SH-SY5Y (cell line): ENCODE data around the gene YKT6.

Experiments
- GATA2 ChIP-seq: IDR thresholded peaks from 2 replicates; pipeline ENCODE4 v1.6.1; 2011; ENCODE audit warnings: mild to moderate bottlenecking, low read depth, low read length
- GATA3 ChIP-seq: IDR thresholded peaks from 2 replicates; pipeline ENCODE4 v1.6.1; 2011; ENCODE audit warnings: low read depth, mild to moderate bottlenecking, low read length, moderate library complexity

Gene YKT6

GRCh38 chr7:44195889-44196288 lies 4.9 kb upstream of the YKT6 start:
- no peak for TF ChIP-seq GATA2
- no peak for TF ChIP-seq GATA3

DNA sequence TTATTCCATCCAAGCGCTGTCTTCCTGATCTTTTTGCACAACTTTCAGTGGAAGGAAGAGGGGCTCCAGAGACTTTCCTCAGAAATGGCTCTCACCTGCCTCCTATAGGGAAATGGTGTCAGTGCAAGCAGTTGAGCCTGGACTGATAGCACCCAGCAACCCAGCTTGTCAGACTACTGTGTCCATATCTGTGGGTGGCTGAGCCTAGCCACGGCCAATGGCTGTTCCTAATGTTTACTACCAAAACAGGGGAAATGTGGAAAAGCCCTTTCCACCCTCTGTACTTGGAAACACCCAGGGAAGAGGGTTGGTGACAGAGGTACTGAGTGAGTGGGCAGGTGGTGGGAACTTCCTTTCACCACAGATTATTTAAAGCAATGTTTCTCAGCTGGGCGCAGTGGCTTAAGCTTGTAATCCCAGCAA lies 4.3 kb upstream of the YKT6 start:
- TF ChIP-seq GATA2 (no peak), GATA3 (no peak)

- TF ChIP-seq GATA3 (no peak), GATA2 (no peak)
Observed at GRCh38 chr7:44197474-44197873, 3.3 kb upstream of the YKT6 start.

- TF ChIP-seq GATA2 (no peak), GATA3 (no peak)
Observed at GRCh38 chr7:44201813-44202212, 1.0 kb downstream of the YKT6 start.

DNA sequence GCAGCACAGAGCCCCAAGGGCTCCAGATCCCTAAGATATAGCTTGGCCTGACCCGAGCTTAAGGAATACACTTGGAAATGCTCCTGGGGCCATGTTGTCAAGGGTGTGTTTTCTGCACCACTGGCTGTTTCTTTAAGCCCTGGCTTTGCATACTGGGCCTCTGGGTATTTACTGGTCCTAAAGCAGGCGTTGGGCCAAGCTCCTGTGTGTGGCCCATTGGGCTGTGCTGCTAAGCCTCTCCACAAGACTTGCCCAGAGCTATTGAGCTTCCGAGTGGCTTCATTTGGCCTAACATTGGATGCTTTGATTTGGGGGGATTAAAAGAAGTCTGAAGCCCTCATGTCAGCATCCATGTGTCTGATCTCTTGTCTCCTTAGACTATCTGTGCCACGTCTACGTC lies 5.2 kb downstream of the YKT6 start:
- no peak for TF ChIP-seq GATA3
- TF ChIP-seq GATA2 = no peak

DNA sequence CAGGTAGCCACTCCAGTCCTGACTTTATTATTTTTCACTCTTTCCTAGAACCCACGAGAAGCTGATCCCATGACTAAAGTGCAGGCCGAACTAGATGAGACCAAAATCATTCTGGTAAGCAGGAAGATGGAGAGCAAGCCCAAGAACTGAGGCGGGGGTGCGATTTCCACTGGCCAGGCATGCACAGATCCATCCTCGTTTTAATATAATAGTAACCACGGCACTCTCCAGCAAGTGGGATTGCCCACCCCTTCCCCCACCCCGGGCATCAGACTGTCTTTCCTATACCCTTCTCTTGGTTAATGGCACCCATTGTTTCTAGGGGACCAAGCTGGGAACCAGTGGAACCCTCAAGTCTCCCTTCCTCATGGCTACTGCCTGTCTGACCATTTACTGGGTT lies 7.3 kb downstream of the YKT6 start:
- TF ChIP-seq GATA3 (no peak), GATA2 (no peak)

DNA sequence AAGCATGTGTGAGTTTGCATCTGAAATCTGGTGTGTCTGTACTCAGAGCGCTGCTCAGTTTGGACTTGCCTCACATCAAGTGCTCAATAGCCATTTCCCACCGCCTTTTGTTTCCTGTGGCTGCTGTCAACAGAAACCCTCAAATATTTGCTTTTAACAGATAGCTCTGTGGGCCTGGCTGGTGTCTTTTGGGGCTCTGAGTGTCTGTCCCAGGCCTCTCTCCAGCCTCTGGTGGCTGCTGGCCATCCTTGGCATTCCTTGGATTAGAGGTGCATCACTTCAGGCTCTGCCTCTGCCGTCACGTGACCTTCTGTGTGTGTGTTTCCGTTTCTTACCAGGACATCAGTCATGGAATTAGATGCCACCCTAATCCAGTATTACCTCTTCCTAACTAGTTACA lies 9.3 kb downstream of the YKT6 start:
- TF ChIP-seq GATA3 = no peak
- no peak for TF ChIP-seq GATA2

DNA sequence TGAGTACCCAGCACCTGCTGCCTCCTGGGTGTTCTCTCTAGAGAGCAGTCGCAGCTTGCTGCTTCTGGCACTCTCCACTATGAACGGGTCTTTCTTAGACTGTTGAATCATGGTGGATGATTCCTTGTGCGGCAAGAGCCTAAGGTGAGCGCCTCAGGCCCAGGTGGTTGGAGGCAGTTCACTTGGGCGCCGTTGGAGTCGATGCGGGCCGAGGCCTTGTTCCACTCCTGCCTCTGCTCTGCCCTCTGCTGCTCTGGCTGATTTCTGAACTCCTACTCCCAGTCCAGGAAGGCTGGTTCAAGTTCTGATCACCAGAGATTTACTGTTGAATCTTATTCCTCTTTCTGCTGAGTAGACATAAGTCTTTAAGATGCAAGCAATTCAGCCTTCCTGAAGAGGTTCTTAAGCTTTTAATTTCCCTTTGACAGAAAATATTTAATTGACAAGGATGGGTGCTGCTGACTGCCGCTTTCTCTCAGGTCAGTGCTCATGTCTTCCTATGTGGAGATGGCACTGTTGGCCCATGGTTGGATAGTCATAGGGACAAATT lies 10.4 kb downstream of the YKT6 start:
- no peak for TF ChIP-seq GATA3
- TF ChIP-seq GATA2 = no peak

GRCh38 chr7:44212018-44212417 lies 11.2 kb downstream of the YKT6 start:
- TF ChIP-seq GATA2 (no peak), GATA3 (no peak)

GRCh38 chr7:44212581-44213184 lies 11.9 kb downstream of the YKT6 start:
- no peak for TF ChIP-seq GATA3
- TF ChIP-seq GATA2 = no peak

GRCh38 chr7:44213206-44213876 lies 12.6 kb downstream of the YKT6 start:
- TF ChIP-seq GATA2 (no peak), GATA3 (no peak)

- TF ChIP-seq GATA2 (no peak), GATA3 (no peak)
Observed at GRCh38 chr7:44213877-44214388, 13.2 kb downstream of the YKT6 start.

DNA sequence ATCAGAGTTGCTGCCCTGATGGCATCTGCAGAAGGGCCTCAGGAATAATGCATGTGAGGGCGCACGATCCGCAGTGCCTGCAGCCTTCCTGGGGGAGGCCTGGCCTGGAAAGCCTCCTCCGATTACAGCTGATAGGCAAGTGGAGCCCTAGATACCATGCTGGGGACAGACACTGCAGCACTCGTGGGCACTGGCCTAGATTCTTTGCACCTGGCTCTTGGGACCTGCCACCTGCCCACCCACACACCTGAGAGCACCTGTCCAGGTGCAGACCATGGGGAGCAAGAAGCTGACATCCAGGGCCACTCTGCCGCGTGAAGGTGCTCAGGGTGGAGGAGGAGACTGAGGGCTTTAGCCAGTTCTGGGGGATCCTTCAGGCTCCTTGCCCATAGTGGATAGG lies 14.8 kb downstream of the YKT6 start:
- no peak for TF ChIP-seq GATA3
- TF ChIP-seq GATA2 = no peak

GRCh38 chr7:44216019-44216418 lies 15.2 kb downstream of the YKT6 start:
- no peak for TF ChIP-seq GATA2
- TF ChIP-seq GATA3 = no peak
